IPS-11a (cell line): Measurements from ENCODE around the gene CACNA2D2.

ENCODE experiments used
- H3K4me3 ChIP-seq: one replicate; pipeline ENCODE4 v1.5.1; 2013; ENCODE audit warnings: low read depth, low read length, control low read depth

CACNA2D2 gene

GRCh38 chr3:50433954-50434353, 69.5 kb downstream of the CACNA2D2 start:
- H3K4me3 ChIP-seq, result no peak overlapping the region

- no peak overlapping the region for H3K4me3 ChIP-seq
Observed at GRCh38 chr3:50430950-50431435, 72.4 kb downstream of the CACNA2D2 start.

- H3K4me3 ChIP-seq, result no peak overlapping the region
Observed at GRCh38 chr3:50430191-50430590, 73.2 kb downstream of the CACNA2D2 start.

- no peak overlapping the region for H3K4me3 ChIP-seq
Observed at GRCh38 chr3:50428007-50428633, 75.3 kb downstream of the CACNA2D2 start.

- H3K4me3 ChIP-seq, result no peak overlapping the region
Observed at GRCh38 chr3:50427217-50427616, 76.2 kb downstream of the CACNA2D2 start.

- no peak overlapping the region for H3K4me3 ChIP-seq
Observed at GRCh38 chr3:50425911-50426310, 77.5 kb downstream of the CACNA2D2 start.

- H3K4me3 ChIP-seq, result no peak overlapping the region
Observed at GRCh38 chr3:50423543-50423942, 79.9 kb downstream of the CACNA2D2 start.

- H3K4me3 ChIP-seq, result no peak overlapping the region
Observed at GRCh38 chr3:50422153-50422552, 81.3 kb downstream of the CACNA2D2 start.

- no peak overlapping the region for H3K4me3 ChIP-seq
Observed at GRCh38 chr3:50419595-50420370, 83.7 kb downstream of the CACNA2D2 start.

GRCh38 chr3:50418850-50419249, 84.6 kb downstream of the CACNA2D2 start:
- no peak overlapping the region for H3K4me3 ChIP-seq

- H3K4me3 ChIP-seq, result no peak overlapping the region
Observed at GRCh38 chr3:50417637-50418033, 85.8 kb downstream of the CACNA2D2 start.

GRCh38 chr3:50416736-50417636, 86.4 kb downstream of the CACNA2D2 start:
- no peak overlapping the region for H3K4me3 ChIP-seq

GRCh38 chr3:50415816-50416215, 87.6 kb downstream of the CACNA2D2 start:
- H3K4me3 ChIP-seq, result no peak overlapping the region

- H3K4me3 ChIP-seq, result no peak overlapping the region
Observed at GRCh38 chr3:50415061-50415460, 88.4 kb downstream of the CACNA2D2 start.

GRCh38 chr3:50414616-50415015, 88.8 kb downstream of the CACNA2D2 start:
- no peak overlapping the region for H3K4me3 ChIP-seq

GRCh38 chr3:50412231-50412754, 91.1 kb downstream of the CACNA2D2 start:
- H3K4me3 ChIP-seq, result no peak overlapping the region

- H3K4me3 ChIP-seq, result no peak overlapping the region
Observed at GRCh38 chr3:50411229-50411628, 92.2 kb downstream of the CACNA2D2 start.

- no peak overlapping the region for H3K4me3 ChIP-seq
Observed at GRCh38 chr3:50410608-50411139, 92.8 kb downstream of the CACNA2D2 start.

- no peak overlapping the region for H3K4me3 ChIP-seq
Observed at GRCh38 chr3:50410185-50410584, 93.2 kb downstream of the CACNA2D2 start.

- H3K4me3 ChIP-seq, result no peak overlapping the region
Observed at GRCh38 chr3:50408443-50408944, 94.9 kb downstream of the CACNA2D2 start.

- H3K4me3 ChIP-seq, result no peak overlapping the region
Observed at GRCh38 chr3:50406487-50406886, 96.9 kb downstream of the CACNA2D2 start.
